ENCODE data around the gene ANK2. TPM values are rescaled to one million over a fixed set of nuclear protein-coding genes. Genes with fewer than 3 reads are reported as not detected.

ANK2 gene
- total RNA-seq, 2 experiments from 2014 or later = 1.5 to 1.9 TPM

- peaks cover 8% of the 10 kb centered on the region for H3K4me1 Mint-ChIP-seq
- H3K27ac Mint-ChIP-seq = no peak overlapping the region
- no peaks in the 10 kb centered on the region for H3K9me3 Mint-ChIP-seq
- no peak for DNase-seq
- no peak overlapping the region for H3K4me3 Mint-ChIP-seq
- ChIA-PET POLR2A (no interaction called here), CTCF (no interaction called here)
- H3K36me3 Mint-ChIP-seq (ENCODE audit: low read depth) = peaks cover 2% of the 10 kb centered on the region
- no peaks in the 10 kb centered on the region for H3K27me3 Mint-ChIP-seq
These were observed 99.5 kb downstream of the ANK2 start for GRCh38 chr4:113148925-113149324.

- Mint-ChIP-seq H3K27me3 (no peaks in the 10 kb centered on the region), H3K36me3 (ENCODE audit: low read depth) (no peaks in the 10 kb centered on the region), H3K4me1 (no peaks in the 10 kb centered on the region), H3K9me3 (no peaks in the 10 kb centered on the region), H3K27ac (no peak overlapping the region), H3K4me3 (no peak overlapping the region)
- ChIA-PET POLR2A (no interaction called here), CTCF (no interaction called here)
- no peak for DNase-seq
These were observed 104.2 kb downstream of the ANK2 start for GRCh38 chr4:113153529-113154101.

GRCh38 chr4:113154281-113154680, 104.8 kb downstream of the ANK2 start:
- CTCF ChIA-PET = no interaction called here
- no peaks in the 10 kb centered on the region for H3K4me1 Mint-ChIP-seq

GRCh38 chr4:113157086-113157857, 107.8 kb downstream of the ANK2 start:
- DNase-seq = no peak
- Mint-ChIP-seq H3K27me3 (peaks cover 2% of the 10 kb centered on the region), H3K36me3 (ENCODE audit: low read depth) (no peaks in the 10 kb centered on the region), H3K4me3 (no peak overlapping the region), H3K27ac (no peak overlapping the region), H3K4me1 (no peaks in the 10 kb centered on the region), H3K9me3 (no peaks in the 10 kb centered on the region)
- ChIA-PET CTCF (no interaction called here), POLR2A (no interaction called here)

More at GRCh38 chr4:113154281-113154680, 104.8 kb downstream of the ANK2 start:
- H3K9me3 Mint-ChIP-seq = no peaks in the 10 kb centered on the region
- POLR2A ChIA-PET = no interaction called here
- H3K36me3 Mint-ChIP-seq (ENCODE audit: low read depth) = no peaks in the 10 kb centered on the region
- H3K27ac Mint-ChIP-seq = no peak overlapping the region
- no peaks in the 10 kb centered on the region for H3K27me3 Mint-ChIP-seq
- no peak for DNase-seq
- no peak overlapping the region for H3K4me3 Mint-ChIP-seq

GRCh38 chr4:113159942-113160545, 110.6 kb downstream of the ANK2 start:
- no peaks in the 10 kb centered on the region for H3K4me1 Mint-ChIP-seq
- peaks cover 2% of the 10 kb centered on the region for H3K27me3 Mint-ChIP-seq
- ChIA-PET CTCF (no interaction called here), POLR2A (no interaction called here)
- H3K36me3 Mint-ChIP-seq (ENCODE audit: low read depth) = no peaks in the 10 kb centered on the region
- H3K27ac Mint-ChIP-seq = no peak overlapping the region
- DNase-seq = no peak
- H3K4me3 Mint-ChIP-seq = no peak overlapping the region
- no peaks in the 10 kb centered on the region for H3K9me3 Mint-ChIP-seq

GRCh38 chr4:113160548-113160947, 111.1 kb downstream of the ANK2 start:
- ChIA-PET POLR2A (no interaction called here), CTCF (no interaction called here)
- H3K36me3 Mint-ChIP-seq (ENCODE audit: low read depth) = no peaks in the 10 kb centered on the region
- no peak for DNase-seq
- H3K4me1 Mint-ChIP-seq = no peaks in the 10 kb centered on the region
- H3K27ac Mint-ChIP-seq = no peak overlapping the region
- H3K9me3 Mint-ChIP-seq = no peaks in the 10 kb centered on the region
- no peak overlapping the region for H3K4me3 Mint-ChIP-seq
- H3K27me3 Mint-ChIP-seq = peaks cover 2% of the 10 kb centered on the region

- H3K27ac Mint-ChIP-seq = no peak overlapping the region
- CTCF ChIA-PET = no interaction called here
- H3K36me3 Mint-ChIP-seq (ENCODE audit: low read depth) = no peaks in the 10 kb centered on the region
- no peaks in the 10 kb centered on the region for H3K4me1 Mint-ChIP-seq
- POLR2A ChIA-PET = no interaction called here
- H3K4me3 Mint-ChIP-seq = no peak overlapping the region
- peaks cover 2% of the 10 kb centered on the region for H3K27me3 Mint-ChIP-seq
- no peak for DNase-seq
- no peaks in the 10 kb centered on the region for H3K9me3 Mint-ChIP-seq
These were observed 112.6 kb downstream of the ANK2 start for GRCh38 chr4:113162089-113162488.

- no peaks in the 10 kb centered on the region for H3K9me3 Mint-ChIP-seq
- no peak overlapping the region for H3K27ac Mint-ChIP-seq
- ChIA-PET CTCF (no interaction called here), POLR2A (no interaction called here)
- no peaks in the 10 kb centered on the region for H3K4me1 Mint-ChIP-seq
- H3K36me3 Mint-ChIP-seq (ENCODE audit: low read depth) = no peaks in the 10 kb centered on the region
- peaks cover 9% of the 10 kb centered on the region for H3K27me3 Mint-ChIP-seq
- DNase-seq = no peak
- no peak overlapping the region for H3K4me3 Mint-ChIP-seq
These were observed 119.9 kb downstream of the ANK2 start for GRCh38 chr4:113169368-113169767.

- Mint-ChIP-seq H3K27ac (no peak overlapping the region), H3K27me3 (peaks cover 9% of the 10 kb centered on the region), H3K9me3 (no peaks in the 10 kb centered on the region), H3K36me3 (ENCODE audit: low read depth) (no peaks in the 10 kb centered on the region), H3K4me3 (no peak overlapping the region), H3K4me1 (no peaks in the 10 kb centered on the region)
- CTCF ChIA-PET = no interaction called here
- POLR2A ChIA-PET = no interaction called here
- no peak for DNase-seq
These were observed 120.8 kb downstream of the ANK2 start for GRCh38 chr4:113170115-113170804.

- H3K4me3 Mint-ChIP-seq = no peak overlapping the region
- no peak for DNase-seq
- no peaks in the 10 kb centered on the region for H3K36me3 Mint-ChIP-seq (ENCODE audit: low read depth)
- H3K27me3 Mint-ChIP-seq = peaks cover 9% of the 10 kb centered on the region
- ChIA-PET POLR2A (no interaction called here), CTCF (no interaction called here)
- no peaks in the 10 kb centered on the region for H3K4me1 Mint-ChIP-seq
- no peaks in the 10 kb centered on the region for H3K9me3 Mint-ChIP-seq
- no peak overlapping the region for H3K27ac Mint-ChIP-seq
These were observed 121.5 kb downstream of the ANK2 start for GRCh38 chr4:113170805-113171468.

- Mint-ChIP-seq H3K27me3 (peaks cover 9% of the 10 kb centered on the region), H3K9me3 (no peaks in the 10 kb centered on the region), H3K4me1 (no peaks in the 10 kb centered on the region), H3K36me3 (ENCODE audit: low read depth) (no peaks in the 10 kb centered on the region), H3K27ac (no peak overlapping the region), H3K4me3 (no peak overlapping the region)
- no peak for DNase-seq
- CTCF ChIA-PET = no interaction called here
- POLR2A ChIA-PET = no interaction called here
These were observed 123.8 kb downstream of the ANK2 start for GRCh38 chr4:113173126-113173792.

GRCh38 chr4:113173793-113174264, 124.4 kb downstream of the ANK2 start:
- H3K9me3 Mint-ChIP-seq = no peaks in the 10 kb centered on the region
- H3K27me3 Mint-ChIP-seq = peaks cover 9% of the 10 kb centered on the region
- H3K4me1 Mint-ChIP-seq = no peaks in the 10 kb centered on the region
- H3K36me3 Mint-ChIP-seq (ENCODE audit: low read depth) = no peaks in the 10 kb centered on the region
- ChIA-PET CTCF (no interaction called here), POLR2A (no interaction called here)
- DNase-seq = no peak
- no peak overlapping the region for H3K27ac Mint-ChIP-seq
- H3K4me3 Mint-ChIP-seq = no peak overlapping the region

- DNase-seq = no peak
- Mint-ChIP-seq H3K36me3 (ENCODE audit: low read depth) (no peaks in the 10 kb centered on the region), H3K27me3 (no peaks in the 10 kb centered on the region), H3K9me3 (no peaks in the 10 kb centered on the region), H3K4me1 (no peaks in the 10 kb centered on the region), H3K4me3 (no peak overlapping the region), H3K27ac (no peak overlapping the region)
- CTCF ChIA-PET = no interaction called here
- POLR2A ChIA-PET = no interaction called here
These were observed 129.6 kb downstream of the ANK2 start for GRCh38 chr4:113179091-113179490.
